GM19193 (cell line): ENCODE measurements around the gene PRKN.

Experiments
- POLR2A ChIP-seq: IDR thresholded peaks from 4 replicates; pipeline ENCODE4 v1.6.1; 2011; ENCODE audit not compliant: insufficient read depth, insufficient read length; ENCODE audit errors: extremely low read depth

Gene PRKN

GRCh38 chr6:162157167-162157870 is 570.2 kb downstream of the PRKN start:
- TF ChIP-seq POLR2A, result no peak

- TF ChIP-seq POLR2A, result no peak
Measured at GRCh38 chr6:162156146-162156545, 571.4 kb downstream of the PRKN start.

GRCh38 chr6:162154930-162155329 is 572.6 kb downstream of the PRKN start:
- no peak for TF ChIP-seq POLR2A

- TF ChIP-seq POLR2A, result no peak
Measured at GRCh38 chr6:162154001-162154400, 573.6 kb downstream of the PRKN start.

- TF ChIP-seq POLR2A, result no peak
Measured at GRCh38 chr6:162153120-162153519, 574.4 kb downstream of the PRKN start.

- TF ChIP-seq POLR2A, result no peak
Measured at GRCh38 chr6:162151021-162151665, 576.4 kb downstream of the PRKN start.

- no peak for TF ChIP-seq POLR2A
Measured at GRCh38 chr6:162150295-162150694, 577.3 kb downstream of the PRKN start.

- no peak for TF ChIP-seq POLR2A
Measured at GRCh38 chr6:162149786-162150185, 577.8 kb downstream of the PRKN start.

- no peak for TF ChIP-seq POLR2A
Measured at GRCh38 chr6:162147805-162148204, 579.8 kb downstream of the PRKN start.

- no peak for TF ChIP-seq POLR2A
Measured at GRCh38 chr6:162147281-162147680, 580.3 kb downstream of the PRKN start.

- no peak for TF ChIP-seq POLR2A
Measured at GRCh38 chr6:162140251-162140852, 587.2 kb downstream of the PRKN start.

GRCh38 chr6:162125659-162126058 is 601.9 kb downstream of the PRKN start:
- TF ChIP-seq POLR2A, result no peak

GRCh38 chr6:162124710-162125435 is 602.7 kb downstream of the PRKN start:
- TF ChIP-seq POLR2A, result no peak

- no peak for TF ChIP-seq POLR2A
Measured at GRCh38 chr6:162123797-162124196, 603.8 kb downstream of the PRKN start.

GRCh38 chr6:162119341-162119740 is 608.2 kb downstream of the PRKN start:
- no peak for TF ChIP-seq POLR2A
